ENCODE results near the gene BPIFA1.

DNA sequence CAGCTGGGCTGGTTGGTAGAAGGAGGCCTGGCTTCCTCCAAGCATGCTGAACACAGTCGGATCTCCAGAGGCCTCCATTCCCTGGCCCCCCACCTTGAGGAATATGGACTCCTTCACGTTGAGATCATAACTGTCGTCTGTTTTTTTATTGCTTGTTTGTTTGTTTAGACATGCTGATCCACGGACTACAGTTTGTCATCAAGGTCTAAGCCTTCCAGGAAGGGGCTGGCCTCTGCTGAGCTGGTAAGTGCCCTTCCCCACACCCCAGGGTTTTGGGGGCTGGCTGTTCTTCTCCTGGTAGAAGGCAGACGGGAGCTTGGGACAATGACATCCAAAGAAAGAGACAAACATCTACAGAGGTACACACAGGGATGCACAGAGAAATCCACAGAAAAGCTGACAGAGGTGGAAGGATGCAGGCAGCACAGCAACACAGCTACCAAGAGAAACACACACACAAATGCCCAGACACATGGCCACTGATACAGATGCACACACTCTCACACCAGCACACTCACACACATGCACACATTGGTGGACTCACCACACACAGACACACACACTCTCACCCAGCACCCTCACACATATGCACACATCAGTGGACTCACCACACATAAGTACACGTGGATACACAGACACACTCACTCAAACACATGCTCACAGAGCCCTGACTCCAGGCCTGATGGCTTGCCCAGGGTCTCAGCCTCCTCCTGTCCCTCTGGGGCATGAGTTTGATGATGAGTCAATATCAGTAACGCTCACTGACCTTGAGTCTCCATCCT lies 6.7 kb downstream of the BPIFA1 start:
- no peak for TF ChIP-seq SUZ12 (IDR thresholded peaks at IDR 0.05; ENCODE audit: extremely low read depth, insufficient read depth, insufficient read length)
- no peak for TF ChIP-seq YY1 (IDR thresholded peaks at IDR 0.05; ENCODE audit: insufficient read depth, insufficient read length)

Measured in NT2/D1 (cell line).